Stimulated activated CD4-positive, alpha-beta T cell treated with anti-CD3 and anti-CD28 coated beads, Interleukin-1b, Interleukin-23, amount 100 ng/mL, for 24 hours (primary cell): ENCODE measurements around the gene HNRNPCL1.
"Not testable (repeated sequence)": the region's sequence is repeated elsewhere in the genome, so short reads cannot be mapped to it uniquely, and the experiment has no call there.

Experiments
- DNase-seq, 4 experiments: peaks; one replicate each; pipeline ENCODE4 v3.0.0-alpha.2; 2020; ENCODE audit warnings: low read depth in 4 of 4, low spot score in 1 of 4

Gene HNRNPCL1

GRCh38 chr1:12848620-12849019, at the start of gene HNRNPCL1:
TSS of gene HNRNPCL1 (minus strand) at chr1:12848720. CDS start at chr1:12848289, 431 bp downstream.
- not testable (repeated sequence) for DNase-seq

GRCh38 chr1:12898170-12898569, 49.6 kb upstream of the HNRNPCL1 start, which contains the start of gene PRAMEF10:
TSS of gene PRAMEF10 (minus strand) at chr1:12898270. CDS start at chr1:12895847, 2,423 bp downstream.
- DNase-seq, result not testable (repeated sequence)

GRCh38 chr1:12886101-12886500, 37.6 kb upstream of the HNRNPCL1 start, which contains the start of gene PRAMEF4:
TSS of gene PRAMEF4 (minus strand) at chr1:12886201. CDS start at chr1:12883394, 2,807 bp downstream.
- not testable (repeated sequence) for DNase-seq

DNA sequence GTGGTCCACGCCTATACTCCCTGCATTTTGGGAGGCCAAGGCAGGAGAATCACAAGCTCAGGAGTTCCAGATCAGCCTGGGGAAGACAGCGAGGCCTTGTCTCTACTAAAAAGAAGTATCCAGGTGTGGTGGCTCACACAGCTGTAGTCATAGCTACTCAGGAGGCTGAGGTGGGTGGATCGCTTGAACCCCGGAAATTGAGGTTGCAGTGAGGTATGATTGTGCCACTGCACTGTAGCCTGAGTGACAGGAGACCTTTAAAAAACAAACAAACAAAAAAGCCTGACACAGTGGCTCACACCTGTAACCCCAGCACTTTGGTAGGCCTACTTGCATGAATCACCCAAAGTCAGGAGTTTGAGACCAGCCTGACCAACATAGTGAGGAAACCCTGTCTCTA, 29.9 kb upstream of the HNRNPCL1 start:
- not testable (repeated sequence) for DNase-seq

- not testable (repeated sequence) for DNase-seq
These were observed 14.8 kb upstream of the HNRNPCL1 start for GRCh38 chr1:12863131-12863880.

DNA sequence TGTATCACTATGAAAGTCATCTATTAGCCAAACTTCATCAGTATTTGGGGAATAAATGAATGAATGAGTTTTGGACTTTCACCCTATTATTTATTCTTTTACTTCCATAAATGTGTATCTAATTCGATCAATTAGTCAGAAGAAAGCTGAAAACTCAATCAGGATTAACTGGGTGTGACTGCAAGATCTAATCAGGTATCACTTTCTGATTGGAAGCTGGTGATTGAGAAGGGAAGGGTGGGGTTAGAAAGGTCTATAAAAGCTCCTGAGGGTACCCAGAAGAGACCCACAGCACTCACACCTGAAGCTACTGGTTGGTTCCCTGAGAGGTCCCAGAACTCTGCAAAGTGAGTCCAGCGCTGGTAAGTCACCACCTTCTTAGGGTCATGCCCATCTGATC, 8.3 kb upstream of the HNRNPCL1 start, which contains the start of gene PRAMEF2:
Gene PRAMEF2, plus strand, starts transcription at position 301 of the 400 bp plus-strand sequence. CDS start 1,924 bp downstream, outside the sequence.
- not testable (repeated sequence) for DNase-seq

DNA sequence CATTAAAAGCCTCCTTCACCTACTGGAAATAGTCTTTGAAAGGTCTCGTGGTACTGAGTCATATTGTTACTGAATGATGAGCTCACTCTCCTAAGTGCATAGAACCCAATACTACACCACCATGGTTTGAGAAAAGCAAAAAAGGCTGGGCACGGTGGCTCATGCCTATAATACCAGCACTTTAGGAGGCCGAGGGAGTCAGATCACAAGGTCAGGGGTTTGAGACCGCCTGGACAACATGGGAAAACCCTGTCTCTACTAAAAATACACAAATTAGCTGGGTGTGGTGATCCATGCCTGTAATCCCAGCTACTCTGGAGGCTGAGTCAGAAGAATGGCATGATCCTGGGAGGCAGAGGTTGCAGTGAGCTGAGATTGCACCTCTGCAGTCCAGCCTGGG, 3.3 kb upstream of the HNRNPCL1 start:
- no peak for DNase-seq

DNA sequence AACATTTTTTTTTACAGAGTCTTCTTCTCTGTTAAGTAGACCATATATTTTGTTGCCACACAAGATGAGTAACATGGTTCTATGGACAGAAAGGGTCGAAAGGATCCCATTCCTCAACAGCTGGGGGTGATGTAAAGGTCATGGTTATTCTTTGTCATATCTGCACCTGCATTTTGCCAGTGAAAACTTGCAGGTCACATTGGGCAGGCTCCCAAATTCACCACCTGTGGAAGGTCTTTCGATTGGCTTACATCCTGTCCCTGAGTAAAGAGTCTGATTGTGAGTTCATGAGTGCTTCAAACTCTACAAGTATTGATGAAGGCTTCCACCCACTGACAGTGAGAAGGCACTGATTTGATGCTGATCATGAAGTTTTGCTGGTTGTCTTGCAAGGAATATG, 15.3 kb downstream of the HNRNPCL1 start:
- not testable (repeated sequence) for DNase-seq

- not testable (repeated sequence) for DNase-seq
These were observed 17.2 kb downstream of the HNRNPCL1 start, which contains the start of gene PRAMEF11 for GRCh38 chr1:12831310-12831709. TSS of gene PRAMEF11 (minus strand) at chr1:12831410. CDS start at chr1:12828789, 2,621 bp downstream.

DNA sequence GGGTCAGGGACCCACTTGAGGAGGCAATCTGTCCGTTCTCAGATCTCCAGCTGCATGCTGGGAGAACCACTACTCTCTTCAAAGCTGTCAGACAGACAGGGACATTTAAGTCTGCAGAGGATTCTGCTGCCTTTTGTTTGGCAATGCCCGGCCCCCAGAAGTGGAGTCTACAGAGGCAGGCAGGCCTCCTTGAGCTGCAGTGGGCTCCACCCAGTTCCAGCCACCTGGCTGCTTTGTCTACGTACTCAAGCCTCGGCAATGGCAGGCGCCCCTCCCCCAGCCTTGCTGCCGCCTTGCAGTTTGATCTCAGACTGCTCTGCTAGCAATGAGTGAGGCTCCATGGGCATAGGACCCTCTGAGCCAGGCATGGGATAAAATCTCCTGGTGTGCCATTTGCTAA, 29.5 kb downstream of the HNRNPCL1 start:
- DNase-seq, result not testable (repeated sequence)

DNA sequence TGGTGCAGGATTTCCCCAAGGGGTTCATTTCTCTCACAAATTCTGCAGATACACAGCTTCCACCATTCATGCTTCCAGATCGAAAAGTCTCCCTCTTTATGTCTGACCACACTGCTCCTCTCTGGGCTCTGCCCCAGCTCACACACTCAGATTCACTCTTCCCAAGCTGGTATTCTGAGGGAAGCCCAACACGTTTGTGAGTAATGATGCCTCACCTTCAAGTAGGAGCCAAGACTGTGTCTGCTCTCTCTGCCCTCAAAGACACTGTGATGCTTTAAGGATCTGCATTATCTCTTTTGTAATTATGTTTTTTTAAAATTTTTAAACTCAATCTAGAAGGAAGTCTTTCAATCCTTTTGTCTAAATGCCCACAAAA, 37.1 kb downstream of the HNRNPCL1 start:
- no peak for DNase-seq

DNA sequence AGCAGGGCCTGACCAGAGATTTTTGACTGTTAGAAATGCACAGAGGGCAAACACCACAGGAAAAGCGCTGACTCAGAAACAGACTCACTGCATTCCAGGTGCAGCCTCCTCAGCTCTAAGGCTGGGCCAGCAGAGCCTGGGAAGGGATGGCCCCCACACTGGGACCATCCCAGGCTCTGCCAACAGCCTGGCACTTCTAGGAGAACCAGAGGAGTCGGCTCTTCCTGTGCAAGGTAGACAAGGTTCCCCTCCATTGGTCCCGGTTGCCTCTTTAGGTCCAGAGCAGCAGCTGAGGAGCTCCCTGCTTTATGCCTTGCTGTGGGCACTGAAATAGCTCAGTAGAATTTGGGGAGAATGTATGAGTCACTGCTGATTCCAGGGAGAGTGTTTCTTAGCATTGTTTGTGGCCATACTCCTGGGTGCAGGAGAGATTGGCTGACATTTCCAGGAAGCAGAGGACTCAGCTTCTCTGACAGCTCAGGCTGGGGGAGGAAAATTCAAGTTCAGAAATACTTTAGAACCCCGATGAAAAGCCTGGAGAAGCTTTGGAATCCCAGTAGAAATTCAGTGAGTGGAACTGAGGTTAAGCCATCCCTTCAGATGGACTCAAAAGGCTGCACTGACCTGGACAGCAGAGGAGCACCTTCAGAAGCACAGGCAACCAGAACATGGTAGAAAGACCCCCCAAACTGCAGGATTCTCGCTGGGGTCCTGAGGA, 37.7 kb downstream of the HNRNPCL1 start:
- DNase-seq, result no peak

GRCh38 chr1:12809933-12810332, 38.6 kb downstream of the HNRNPCL1 start:
- DNase-seq, result no peak

DNA sequence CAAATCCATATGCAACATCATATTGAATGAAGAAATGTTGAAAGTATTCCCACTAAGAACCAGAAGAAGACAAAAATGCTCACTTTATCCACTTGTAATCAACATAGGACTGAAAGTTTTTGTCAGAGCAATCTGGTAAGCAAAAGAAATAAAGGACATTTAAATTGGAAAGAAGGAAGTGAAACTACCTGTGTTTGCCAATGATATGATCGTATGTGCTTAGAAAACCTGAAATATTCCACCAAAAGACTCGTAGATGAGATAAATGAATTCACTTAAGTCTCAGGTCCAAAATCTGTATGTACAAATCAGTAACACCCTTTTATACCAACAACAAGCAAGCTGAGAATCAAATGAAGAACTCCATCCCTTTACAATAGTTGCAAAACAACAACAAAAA, 48.8 kb downstream of the HNRNPCL1 start:
- no peak for DNase-seq

DNA sequence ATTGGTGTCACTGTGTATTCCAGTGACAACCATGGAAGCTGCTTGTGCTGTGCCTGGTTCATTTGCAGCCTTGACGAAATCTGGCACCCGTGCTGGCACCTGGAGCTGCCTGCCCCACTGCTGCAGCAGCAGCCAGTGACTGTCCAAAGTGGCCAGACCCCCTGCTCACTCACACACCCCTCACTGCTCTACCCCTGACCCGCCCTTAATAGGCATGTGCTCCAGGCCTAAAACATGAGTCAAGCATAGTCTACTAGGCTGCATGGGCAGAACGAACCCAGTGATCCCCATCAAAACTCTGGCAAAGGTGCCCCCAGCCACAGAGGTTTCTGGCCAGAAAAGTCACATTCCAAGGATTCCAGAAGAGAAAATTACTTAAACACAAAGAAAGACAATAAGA, 49.6 kb downstream of the HNRNPCL1 start:
- no peak for DNase-seq
